ENCODE data around the gene MAG. TPM values are rescaled to one million over a fixed set of nuclear protein-coding genes. Genes with fewer than 3 reads are reported as not detected.

Gene MAG
- total RNA-seq, 1 donor from 2014 or later, result not detected

DNA sequence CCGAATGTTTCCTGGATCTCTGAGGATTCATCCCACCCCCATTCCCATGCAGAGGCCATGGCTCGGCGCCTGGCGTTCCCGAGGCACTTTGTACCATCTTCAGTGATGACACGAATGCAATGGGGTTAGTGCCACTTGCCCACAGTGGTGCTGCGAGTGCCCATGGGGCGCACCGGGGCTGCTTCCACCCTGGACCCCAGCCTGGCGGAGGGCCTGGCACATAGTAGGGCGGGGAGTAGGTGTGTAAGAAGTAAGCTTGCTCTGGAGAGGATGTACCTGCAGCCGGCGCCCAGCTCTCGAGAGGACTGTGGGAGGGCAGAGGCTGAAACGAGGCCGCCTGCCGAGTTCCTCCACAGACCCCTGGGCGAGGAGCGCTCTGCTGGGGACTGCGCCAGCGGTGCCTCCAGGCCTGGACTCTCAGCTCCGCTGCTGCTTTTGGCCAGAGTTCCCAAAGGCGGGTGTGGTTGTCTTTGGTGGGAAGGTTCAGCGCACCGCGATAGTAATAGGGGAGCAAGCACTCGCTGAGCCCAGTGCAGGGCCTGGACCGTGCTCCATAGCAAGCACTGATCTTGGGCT lies 15.2 kb upstream of the MAG start:
- H3K36me3 Mint-ChIP-seq (ENCODE audit: low read depth, unreplicated experiment), result peaks cover 36% of the 10 kb centered on the region
- H3K27me3 Mint-ChIP-seq (ENCODE audit: unreplicated experiment), result peaks cover 11% of the 10 kb centered on the region
- no peaks in the 10 kb centered on the region for H3K9me3 Mint-ChIP-seq (ENCODE audit: unreplicated experiment)
- peaks cover 9% of the 10 kb centered on the region for H3K4me1 Mint-ChIP-seq (ENCODE audit: unreplicated experiment)
- DNase-seq (ENCODE audit: low spot score), result no peak
- H3K27ac Mint-ChIP-seq (ENCODE audit: unreplicated experiment), result no peak overlapping the region
- TF ChIP-seq CTCF (IDR thresholded peaks at IDR 0.05; ENCODE audit: unreplicated experiment), result no peak
- H3K4me3 Mint-ChIP-seq (ENCODE audit: unreplicated experiment), result peak overlapping the region; percentile 65

DNA sequence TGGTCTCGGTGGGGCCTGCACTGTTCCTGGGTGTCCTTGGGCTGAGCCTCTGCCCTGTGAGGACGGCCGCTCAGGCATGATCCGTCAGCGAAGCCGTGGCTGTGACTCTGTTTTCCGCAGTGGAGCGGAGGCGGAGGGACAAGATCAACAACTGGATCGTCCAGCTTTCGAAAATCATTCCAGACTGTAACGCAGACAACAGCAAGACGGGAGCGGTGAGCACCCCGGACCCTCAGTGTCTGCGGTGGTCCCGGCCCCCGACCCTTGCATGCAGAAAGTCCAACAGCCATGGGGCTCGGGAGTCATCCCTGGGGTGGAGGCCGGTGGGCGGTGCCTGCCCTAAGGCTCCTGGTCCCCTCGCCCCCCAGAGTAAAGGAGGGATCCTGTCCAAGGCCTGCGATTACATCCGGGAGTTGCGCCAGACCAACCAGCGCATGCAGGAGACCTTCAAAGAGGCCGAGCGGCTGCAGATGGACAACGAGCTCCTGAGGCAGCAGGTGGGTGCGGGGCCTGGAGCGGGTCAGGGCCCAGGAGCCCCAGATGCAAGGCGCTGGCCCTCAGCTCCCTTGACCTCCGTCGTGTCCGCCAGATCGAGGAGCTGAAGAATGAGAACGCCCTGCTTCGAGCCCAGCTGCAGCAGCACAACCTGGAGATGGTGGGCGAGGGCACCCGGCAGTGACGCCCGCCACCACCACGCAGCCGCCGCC lies 13.2 kb upstream of the MAG start:
- Mint-ChIP-seq H3K27me3 (ENCODE audit: unreplicated experiment) (peaks cover 12% of the 10 kb centered on the region), H3K27ac (ENCODE audit: unreplicated experiment) (no peak overlapping the region), H3K4me3 (ENCODE audit: unreplicated experiment) (no peak overlapping the region), H3K9me3 (ENCODE audit: unreplicated experiment) (no peaks in the 10 kb centered on the region), H3K4me1 (ENCODE audit: unreplicated experiment) (no peaks in the 10 kb centered on the region), H3K36me3 (ENCODE audit: low read depth, unreplicated experiment) (peaks cover 23% of the 10 kb centered on the region)
- TF ChIP-seq CTCF (IDR thresholded peaks at IDR 0.05; ENCODE audit: unreplicated experiment), result no peak
- no peak for DNase-seq (ENCODE audit: low spot score)

- no peak for DNase-seq (ENCODE audit: low spot score)
- TF ChIP-seq CTCF (IDR thresholded peaks at IDR 0.05; ENCODE audit: unreplicated experiment), result no peak
- Mint-ChIP-seq H3K9me3 (ENCODE audit: unreplicated experiment) (no peaks in the 10 kb centered on the region), H3K27ac (ENCODE audit: unreplicated experiment) (no peak overlapping the region), H3K4me1 (ENCODE audit: unreplicated experiment) (no peaks in the 10 kb centered on the region), H3K27me3 (ENCODE audit: unreplicated experiment) (peaks cover 12% of the 10 kb centered on the region), H3K4me3 (ENCODE audit: unreplicated experiment) (no peak overlapping the region), H3K36me3 (ENCODE audit: low read depth, unreplicated experiment) (peaks cover 17% of the 10 kb centered on the region)
These were observed 12.6 kb upstream of the MAG start for GRCh38 chr19:35279374-35279773.

DNA sequence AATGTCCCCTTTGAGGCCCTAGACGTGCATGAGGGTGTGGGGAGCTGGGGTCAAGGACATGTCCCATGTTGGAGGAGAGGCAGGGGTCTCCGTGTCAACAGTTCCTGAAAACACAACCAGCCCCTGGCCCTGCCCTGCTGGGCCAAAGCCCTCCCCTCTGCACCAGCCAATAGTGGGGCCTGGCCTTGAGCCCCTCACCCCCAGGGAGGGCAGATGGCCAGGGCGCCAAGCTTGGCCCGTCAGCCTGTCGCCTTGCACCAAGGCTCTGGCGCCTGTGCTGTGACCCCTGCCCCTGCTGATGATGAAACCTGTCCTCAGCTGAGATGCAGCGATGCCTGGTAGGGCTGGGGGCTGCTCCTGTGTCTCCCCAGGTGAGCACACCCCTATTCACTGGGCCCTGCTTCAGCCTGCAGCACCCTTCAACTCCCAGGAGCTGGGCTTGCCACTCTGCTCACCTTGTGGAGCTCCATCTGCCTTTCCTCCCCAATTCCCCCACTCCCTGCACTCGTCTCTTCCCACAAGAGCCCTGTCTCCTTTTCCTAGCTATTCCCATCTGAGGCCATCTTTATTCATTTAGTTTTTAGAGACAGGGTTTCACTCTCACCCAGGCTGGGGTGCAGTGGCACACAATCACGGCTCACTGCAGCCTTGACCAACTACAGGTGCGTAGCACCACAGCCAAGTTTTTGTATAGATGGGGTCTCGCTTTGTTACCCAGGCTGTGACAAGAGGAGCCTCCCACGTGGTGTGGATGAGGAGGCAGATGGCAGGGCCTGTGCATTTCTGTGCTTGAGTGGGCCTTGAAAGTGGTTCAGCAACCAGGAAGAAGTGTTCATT lies 11.8 kb upstream of the MAG start:
- Mint-ChIP-seq H3K27me3 (ENCODE audit: unreplicated experiment) (peaks cover 12% of the 10 kb centered on the region), H3K4me3 (ENCODE audit: unreplicated experiment) (no peak overlapping the region), H3K4me1 (ENCODE audit: unreplicated experiment) (no peaks in the 10 kb centered on the region), H3K36me3 (ENCODE audit: low read depth, unreplicated experiment) (peaks cover 11% of the 10 kb centered on the region), H3K27ac (ENCODE audit: unreplicated experiment) (no peak overlapping the region), H3K9me3 (ENCODE audit: unreplicated experiment) (no peaks in the 10 kb centered on the region)
- DNase-seq (ENCODE audit: low spot score), result no peak
- TF ChIP-seq CTCF (IDR thresholded peaks at IDR 0.05; ENCODE audit: unreplicated experiment), result no peak
